ENCODE results near the gene HOOK1.
"Not testable (repeated sequence)": the region's sequence is repeated elsewhere in the genome, so short reads cannot be mapped to it uniquely, and the experiment has no call there.

Gene HOOK1

DNA sequence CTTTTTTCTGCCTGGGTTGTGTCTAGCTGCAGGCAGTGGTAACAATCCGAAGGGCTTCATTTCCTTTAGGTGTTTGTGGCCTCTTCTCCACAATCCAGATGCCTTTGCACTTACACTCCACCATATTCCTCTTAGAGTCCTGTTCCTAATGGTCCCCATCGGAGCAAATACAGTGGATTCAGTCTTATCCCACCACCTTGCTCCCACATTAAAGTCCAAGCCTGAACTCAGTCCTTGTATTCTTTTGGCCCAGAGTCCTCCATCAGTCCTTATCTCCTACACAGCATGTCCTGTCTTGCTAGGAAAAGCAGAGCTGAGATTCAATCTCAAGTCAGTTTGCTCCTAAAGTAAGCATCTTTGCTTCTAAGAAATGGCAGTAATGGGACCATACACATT, 103.0 kb downstream of the HOOK1 start:
- Histone ChIP-seq H4K20me1 (ENCODE audit: control insufficient read depth, insufficient read depth, low read depth, low read length) (no peaks in the 10 kb centered on the region), H3K9me2 (replicated peaks; ENCODE audit: control insufficient read depth, low read length) (no peaks in the 10 kb centered on the region), H3K27ac (ENCODE audit: low read depth, low read length) (no peak overlapping the region), H3K36me3 (ENCODE audit: control insufficient read depth, low read length) (no peaks in the 10 kb centered on the region), H3K4me2 (ENCODE audit: low read length) (no peak overlapping the region), H3K27me3 (ENCODE audit: control insufficient read depth, low read length) (no peaks in the 10 kb centered on the region), H3K79me2 (ENCODE audit: control insufficient read depth, low read length) (no peaks in the 10 kb centered on the region), H3K4me1 (ENCODE audit: control insufficient read depth, low read length) (no peaks in the 10 kb centered on the region), H3K4me3 (ENCODE audit: low read length) (no peak overlapping the region), H3F3A (ENCODE audit: control insufficient read depth, insufficient read depth) (no peaks in the 10 kb centered on the region), H3K9me3 (ENCODE audit: control insufficient read depth, insufficient read depth, low read length) (no peaks in the 10 kb centered on the region)
- TF ChIP-seq EZH2phosphoT487 (IDR thresholded peaks at IDR 0.05; ENCODE audit: borderline replicate concordance, low read length) = no peak
- no peak for TF ChIP-seq CTCF (IDR thresholded peaks at IDR 0.05; ENCODE audit: low read depth, low read length, poor library complexity, severe bottlenecking)

GRCh38 chr1:59919746-59920145, 105.0 kb downstream of the HOOK1 start:
- H4K20me1 ChIP-seq (ENCODE audit: control insufficient read depth, insufficient read depth, low read depth, low read length) = no peaks in the 10 kb centered on the region
- no peaks in the 10 kb centered on the region for H3K27me3 ChIP-seq (ENCODE audit: control insufficient read depth, low read length)
- no peak overlapping the region for H3K27ac ChIP-seq (ENCODE audit: low read depth, low read length)
- no peaks in the 10 kb centered on the region for H3K79me2 ChIP-seq (ENCODE audit: control insufficient read depth, low read length)
- no peaks in the 10 kb centered on the region for H3K9me2 ChIP-seq (replicated peaks; ENCODE audit: control insufficient read depth, low read length)
- H3K36me3 ChIP-seq (ENCODE audit: control insufficient read depth, low read length) = no peaks in the 10 kb centered on the region
- H3K4me2 ChIP-seq (ENCODE audit: low read length) = no peak overlapping the region
- no peak overlapping the region for H3K4me3 ChIP-seq (ENCODE audit: low read length)
- no peaks in the 10 kb centered on the region for H3K4me1 ChIP-seq (ENCODE audit: control insufficient read depth, low read length)
- no peak for TF ChIP-seq EZH2phosphoT487 (IDR thresholded peaks at IDR 0.05; ENCODE audit: borderline replicate concordance, low read length)
- no peak for TF ChIP-seq CTCF (IDR thresholded peaks at IDR 0.05; ENCODE audit: low read depth, low read length, poor library complexity, severe bottlenecking)
- H3F3A ChIP-seq (ENCODE audit: control insufficient read depth, insufficient read depth) = no peaks in the 10 kb centered on the region
- no peaks in the 10 kb centered on the region for H3K9me3 ChIP-seq (ENCODE audit: control insufficient read depth, insufficient read depth, low read length)

GRCh38 chr1:59921258-59921899, 106.6 kb downstream of the HOOK1 start:
- not testable (repeated sequence) for H3K79me2 ChIP-seq (ENCODE audit: control insufficient read depth, low read length); H3K27ac ChIP-seq (ENCODE audit: low read depth, low read length); H4K20me1 ChIP-seq (ENCODE audit: control insufficient read depth, insufficient read depth, low read depth, low read length); H3K9me3 ChIP-seq (ENCODE audit: control insufficient read depth, insufficient read depth, low read length); H3K27me3 ChIP-seq (ENCODE audit: control insufficient read depth, low read length); H3K36me3 ChIP-seq (ENCODE audit: control insufficient read depth, low read length); H3K9me2 ChIP-seq (replicated peaks; ENCODE audit: control insufficient read depth, low read length); H3K4me2 ChIP-seq (ENCODE audit: low read length); H3K4me3 ChIP-seq (ENCODE audit: low read length); H3F3A ChIP-seq (ENCODE audit: control insufficient read depth, insufficient read depth); H3K4me1 ChIP-seq (ENCODE audit: control insufficient read depth, low read length)

DNA sequence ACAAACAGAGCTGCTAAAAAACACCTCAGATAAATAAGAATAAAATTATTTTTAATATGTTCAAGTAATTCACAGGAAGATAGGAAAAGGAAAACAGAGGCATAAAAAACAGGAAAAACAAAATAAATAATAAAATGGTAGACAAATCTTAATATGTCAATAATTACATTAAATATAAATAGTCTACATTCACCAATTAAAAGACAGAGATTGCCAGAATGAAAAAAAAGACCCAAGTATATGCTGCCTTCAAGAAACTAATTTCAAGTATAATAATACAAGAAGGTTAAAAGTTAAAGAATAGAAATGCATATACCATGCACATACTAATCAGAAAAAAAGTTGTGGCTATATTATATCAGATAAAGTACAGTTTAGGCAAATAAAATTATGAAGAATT, 109.9 kb downstream of the HOOK1 start:
- Histone ChIP-seq H3K4me2 (ENCODE audit: low read length) (no peak overlapping the region), H3K4me1 (ENCODE audit: control insufficient read depth, low read length) (no peaks in the 10 kb centered on the region), H3K27me3 (ENCODE audit: control insufficient read depth, low read length) (no peaks in the 10 kb centered on the region), H3K4me3 (ENCODE audit: low read length) (no peak overlapping the region), H3K79me2 (ENCODE audit: control insufficient read depth, low read length) (no peaks in the 10 kb centered on the region), H3F3A (ENCODE audit: control insufficient read depth, insufficient read depth) (no peaks in the 10 kb centered on the region), H3K9me2 (replicated peaks; ENCODE audit: control insufficient read depth, low read length) (no peaks in the 10 kb centered on the region), H3K27ac (ENCODE audit: low read depth, low read length) (no peak overlapping the region), H4K20me1 (ENCODE audit: control insufficient read depth, insufficient read depth, low read depth, low read length) (no peaks in the 10 kb centered on the region), H3K9me3 (ENCODE audit: control insufficient read depth, insufficient read depth, low read length) (no peaks in the 10 kb centered on the region), H3K36me3 (ENCODE audit: control insufficient read depth, low read length) (no peaks in the 10 kb centered on the region)
- TF ChIP-seq CTCF (IDR thresholded peaks at IDR 0.05; ENCODE audit: low read depth, low read length, poor library complexity, severe bottlenecking) (no peak), EZH2phosphoT487 (IDR thresholded peaks at IDR 0.05; ENCODE audit: borderline replicate concordance, low read length) (no peak)
